Measurements from ENCODE around the gene EVA1B.
A peak's percentile ranks its signal among the peaks of the same experiment; 100 is the strongest.

The EVA1B gene

GRCh38 chr1:36349839-36350238 is 26.4 kb upstream of the EVA1B start:
- intact Hi-C loops (cut with DNase I): loop anchor here (10.0 kb wide), 1 partner anchor 75 kb away; no protein-coding TSS in a partner anchor
- peak in 2 of 42 donors; percentile 41 to 45 for DNase-seq

DNA sequence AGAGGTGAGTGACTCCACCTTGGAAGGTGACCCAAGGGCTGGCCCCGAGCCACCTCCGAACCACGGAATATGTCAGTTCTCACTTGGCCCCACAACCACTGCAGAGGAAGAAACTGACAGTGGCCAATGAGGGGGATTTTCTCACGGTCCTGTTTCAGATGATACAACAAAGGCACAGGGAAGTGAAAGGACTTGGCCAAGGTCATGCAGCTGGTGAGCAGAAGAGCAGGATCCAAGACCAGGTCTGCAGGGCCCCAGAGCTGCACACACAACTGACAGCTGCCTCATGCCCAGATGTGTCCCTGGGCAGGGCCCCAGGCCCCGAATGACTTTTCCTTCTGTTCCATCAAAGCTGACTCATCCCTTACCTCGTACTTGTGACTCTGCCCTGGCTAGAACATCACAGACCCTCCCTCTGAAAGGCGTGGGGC is 25.8 kb upstream of the EVA1B start:
- DNase-seq: no peak
- intact Hi-C loops (cut with DNase I): loop anchor here (10.0 kb wide), 1 partner anchor 76 kb away; no protein-coding TSS in a partner anchor

DNA sequence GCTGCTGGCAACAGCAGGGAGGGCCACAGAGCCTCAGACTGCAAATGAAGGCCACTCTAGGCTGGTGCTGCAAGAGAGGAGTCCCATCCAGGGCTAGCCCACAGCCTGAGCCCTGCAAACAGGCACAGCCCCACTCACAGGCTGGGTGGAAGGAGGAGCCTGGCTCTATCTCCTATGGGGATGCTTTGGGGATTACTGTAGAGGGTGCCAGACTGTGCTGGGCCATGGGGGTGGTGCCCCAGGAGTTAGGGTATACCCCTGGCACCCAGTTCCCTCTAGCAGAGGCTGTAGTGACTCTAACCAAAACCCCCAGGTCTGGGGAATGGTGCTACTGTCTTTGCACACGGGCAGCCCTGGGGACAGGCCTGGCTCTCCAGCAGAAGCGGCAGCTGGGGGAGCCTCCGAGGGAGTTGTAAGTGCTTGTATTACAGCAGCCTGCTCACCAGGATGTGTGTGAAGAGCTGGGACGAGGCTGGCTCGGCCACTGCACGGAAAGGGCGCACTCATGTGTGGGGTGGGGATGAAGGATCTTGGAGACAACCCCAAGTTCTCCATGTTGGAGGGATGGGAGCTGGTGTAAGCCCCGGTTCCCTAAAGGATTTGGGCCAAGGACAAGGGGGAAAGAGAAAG is 23.4 kb upstream of the EVA1B start:
- no peak for DNase-seq
- intact Hi-C loops (cut with DNase I): loop anchor here (10.0 kb wide), 1 partner anchor 78 kb away; no protein-coding TSS in a partner anchor

DNA sequence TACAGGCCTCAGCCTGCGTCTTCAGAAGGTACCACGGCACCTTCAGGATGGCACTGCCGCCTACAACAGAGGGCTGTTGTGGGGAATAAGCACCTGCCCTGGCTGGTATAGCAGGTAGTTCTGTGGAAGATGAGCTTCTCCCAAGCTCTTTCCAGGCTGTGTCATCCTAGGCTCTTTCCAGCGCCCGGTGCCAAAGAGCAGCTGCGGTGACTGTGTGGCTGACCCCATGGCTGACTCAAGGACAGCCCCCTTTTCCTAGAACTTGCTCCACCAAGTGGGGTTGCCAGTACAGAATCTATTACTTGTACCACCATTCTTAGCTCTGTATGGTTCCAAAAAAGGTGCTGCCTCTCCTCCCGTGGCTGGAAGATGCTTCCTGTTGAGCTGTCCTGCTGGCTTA is 21.9 kb upstream of the EVA1B start:
- intact Hi-C loops (cut with DNase I): loop anchor here (10.0 kb wide), 1 partner anchor 79 kb away; no protein-coding TSS in a partner anchor
- DNase-seq: no peak

DNA sequence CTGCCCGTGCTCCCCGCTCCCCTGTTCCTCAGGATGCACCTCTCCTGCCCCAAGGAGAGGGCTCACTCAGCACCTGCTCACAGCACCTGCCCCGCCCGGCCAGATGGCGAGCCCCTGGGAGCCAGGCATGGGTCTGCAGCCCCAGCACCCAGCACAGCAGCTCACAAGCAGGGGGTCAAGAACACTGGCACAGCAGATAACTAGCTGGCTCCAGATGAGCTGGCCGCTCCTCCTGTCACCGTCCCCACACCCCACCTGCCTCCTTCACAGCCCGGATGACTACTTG is 20.9 kb upstream of the EVA1B start:
- no peak for DNase-seq
- intact Hi-C loops (cut with DNase I): loop anchor here (10.0 kb wide), 1 partner anchor 80 kb away; no protein-coding TSS in a partner anchor

DNA sequence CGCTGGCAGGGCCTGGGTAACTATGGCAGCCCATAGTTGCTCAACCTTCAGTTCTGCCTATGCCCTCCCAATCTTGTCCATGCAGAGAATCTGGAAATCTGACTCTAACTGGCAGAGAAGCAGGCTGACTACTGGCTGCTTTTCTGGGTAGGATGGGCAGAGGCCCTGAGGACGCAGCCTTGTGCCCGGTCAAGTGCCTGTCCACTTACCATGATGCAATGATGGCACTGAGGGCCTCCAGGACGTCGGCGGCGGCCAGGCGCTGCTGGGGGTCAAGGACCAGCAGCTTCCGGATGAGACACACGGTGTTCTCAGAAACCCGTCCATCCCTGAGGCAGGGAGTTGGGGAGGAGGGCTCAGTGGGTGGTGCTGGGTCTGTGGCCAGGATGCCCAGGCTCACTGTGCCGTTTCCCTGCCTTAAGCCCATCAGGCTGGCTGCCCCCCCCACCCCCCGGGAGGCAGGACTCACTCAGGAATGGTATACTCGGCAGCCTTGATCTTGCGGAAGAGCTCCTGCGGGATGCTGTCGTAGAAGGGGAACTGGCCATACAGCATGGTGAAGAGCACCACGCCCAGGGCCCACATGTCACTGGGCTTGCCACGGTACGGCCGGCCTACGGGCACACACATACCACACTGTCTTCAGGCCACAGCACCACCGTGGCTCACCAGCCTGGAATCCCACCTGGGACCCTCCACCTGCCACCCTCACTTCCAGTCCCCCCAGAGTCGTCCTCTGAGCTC is 20.4 kb upstream of the EVA1B start:
- intact Hi-C loops (cut with DNase I): loop anchor here (10.0 kb wide), 1 partner anchor 81 kb away; no protein-coding TSS in a partner anchor
- DNase-seq: no peak

- peak in 39 of 42 donors; percentile 23 to 83 (median 57) for DNase-seq
- intact Hi-C loops (cut with DNase I): loop anchor here (10.0 kb wide), 1 partner anchor 82 kb away; no protein-coding TSS in a partner anchor
These were observed 19.2 kb upstream of the EVA1B start for GRCh38 chr1:36342426-36343185.

DNA sequence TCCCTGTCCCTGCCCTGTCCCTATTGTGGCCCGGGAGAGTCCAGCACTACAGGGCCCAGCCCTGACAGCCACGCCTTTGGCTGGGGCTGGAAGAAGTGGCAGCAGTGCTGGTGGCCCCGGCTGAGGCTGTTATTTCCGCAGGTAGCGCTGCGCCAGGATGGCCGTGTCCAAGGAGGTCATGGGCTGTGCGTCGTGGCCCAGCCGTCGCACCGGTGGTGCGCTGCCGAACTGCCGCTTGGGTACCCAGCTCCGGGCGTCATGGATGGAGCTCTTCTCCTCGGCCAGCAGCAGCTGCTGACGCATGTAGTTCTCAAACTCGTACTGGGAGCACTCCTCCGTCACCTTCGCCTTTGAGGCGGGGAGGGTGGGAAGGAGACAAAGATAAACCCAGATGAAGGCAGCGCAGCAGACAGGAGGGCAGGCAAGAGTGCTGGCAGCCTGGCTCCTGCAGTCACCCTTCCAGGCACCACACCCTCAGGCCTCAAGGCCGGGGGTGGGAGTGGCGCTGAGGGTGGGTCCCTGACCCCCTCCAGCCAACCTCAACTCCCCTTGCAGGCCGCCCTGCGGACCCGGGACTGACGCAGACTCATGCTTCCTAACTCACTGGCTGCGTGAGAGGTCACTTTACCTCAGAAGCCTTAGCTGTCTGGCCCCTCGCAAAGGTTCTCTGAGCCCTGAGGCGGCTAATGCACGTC is 18.3 kb upstream of the EVA1B start:
- intact Hi-C loops (cut with DNase I): loop anchor here (10.0 kb wide), 1 partner anchor 83 kb away; no protein-coding TSS in a partner anchor
- DNase-seq: no peak

DNA sequence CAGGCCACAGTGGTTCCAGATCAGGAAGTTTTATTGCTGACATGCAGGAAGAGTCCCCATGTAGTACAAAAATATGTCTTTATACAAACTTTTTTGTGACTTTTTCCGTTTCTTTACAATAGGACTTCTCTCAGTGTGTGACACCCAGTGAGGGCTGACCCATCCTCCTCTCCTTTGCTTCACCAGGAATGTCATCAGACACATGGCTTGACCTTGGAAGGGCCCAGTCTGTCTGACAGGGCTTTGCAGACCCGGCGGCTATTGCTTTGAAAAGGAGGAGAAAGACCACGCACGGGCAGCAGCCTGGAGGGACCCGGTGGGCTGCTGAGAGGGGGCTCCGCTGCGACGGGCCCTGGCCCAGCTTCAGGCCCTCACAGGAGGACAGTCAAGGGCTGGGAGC is 16.2 kb upstream of the EVA1B start:
- intact Hi-C loops (cut with DNase I): loop anchor here (10.0 kb wide), 1 partner anchor 85 kb away; no protein-coding TSS in a partner anchor
- DNase-seq: no peak

DNA sequence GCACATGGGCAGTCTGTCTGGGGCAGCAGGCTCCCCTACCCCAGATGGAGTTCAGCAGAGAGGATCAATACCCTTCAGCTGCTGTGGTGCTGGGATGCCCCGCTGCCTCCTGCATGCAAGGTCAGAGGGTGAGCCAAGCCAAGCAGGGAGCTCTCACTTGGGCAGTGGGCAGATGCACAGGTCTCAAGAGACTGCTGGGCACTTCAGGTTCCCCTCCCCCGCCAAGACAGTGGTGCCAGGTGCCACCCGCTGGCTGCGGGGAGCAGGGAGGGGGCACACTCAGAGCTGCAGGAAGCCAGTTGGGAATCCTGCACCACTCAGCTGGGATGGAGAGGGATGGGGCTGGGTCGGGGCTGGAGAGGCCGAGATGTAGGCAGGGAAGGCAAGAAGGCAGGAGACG is 15.8 kb upstream of the EVA1B start:
- no peak for DNase-seq
- intact Hi-C loops (cut with DNase I): no loop called here

GRCh38 chr1:36337830-36338229 is 14.4 kb upstream of the EVA1B start:
- intact Hi-C loops (cut with DNase I): no loop called here
- DNase-seq: no peak

DNA sequence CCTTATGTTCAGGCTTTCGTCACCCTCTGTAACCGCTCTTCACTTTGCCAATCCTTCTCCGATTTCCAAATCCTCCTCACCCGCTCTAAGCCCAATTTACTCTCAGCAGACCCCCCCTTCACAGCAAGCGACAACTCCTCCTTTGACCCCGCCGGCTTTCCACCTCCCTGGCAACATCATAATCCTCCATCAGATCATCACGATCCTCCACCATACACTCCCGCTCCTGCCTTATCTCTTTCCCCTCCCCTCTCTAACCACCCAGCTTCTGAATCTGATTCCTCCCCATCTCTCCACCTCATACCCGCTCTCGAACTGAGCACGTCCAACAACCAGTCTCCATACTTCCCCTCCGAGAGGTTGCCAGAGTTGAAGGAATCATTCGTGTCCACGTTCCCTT is 7.5 kb upstream of the EVA1B start:
- intact Hi-C loops (cut with DNase I): no loop called here
- DNase-seq: no peak

DNA sequence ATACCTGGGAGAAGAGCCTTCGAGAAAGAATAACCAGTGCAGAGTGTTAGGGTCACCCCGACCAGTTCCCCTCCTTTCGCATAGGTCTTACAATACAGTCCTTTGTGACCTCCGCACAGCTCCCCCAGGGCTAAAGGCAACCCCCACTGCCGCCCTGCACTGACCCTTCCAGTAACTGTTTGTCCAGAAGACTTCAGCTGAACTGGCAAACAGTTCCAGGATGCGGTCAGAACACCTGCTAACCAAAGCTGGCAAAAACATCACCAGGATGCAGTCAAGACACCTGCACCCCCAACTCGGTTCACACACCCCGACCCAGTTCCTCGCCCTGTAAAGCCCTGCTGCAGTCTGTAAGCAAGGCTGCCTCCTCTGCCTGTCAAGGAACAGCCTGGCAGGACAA is 6.4 kb upstream of the EVA1B start:
- DNase-seq: no peak
- intact Hi-C loops (cut with DNase I): no loop called here

GRCh38 chr1:36328713-36329112 is 5.3 kb upstream of the EVA1B start:
- peak in 10 of 42 donors; percentile 18 to 60 (median 30) for DNase-seq
- intact Hi-C loops (cut with DNase I): no loop called here

DNA sequence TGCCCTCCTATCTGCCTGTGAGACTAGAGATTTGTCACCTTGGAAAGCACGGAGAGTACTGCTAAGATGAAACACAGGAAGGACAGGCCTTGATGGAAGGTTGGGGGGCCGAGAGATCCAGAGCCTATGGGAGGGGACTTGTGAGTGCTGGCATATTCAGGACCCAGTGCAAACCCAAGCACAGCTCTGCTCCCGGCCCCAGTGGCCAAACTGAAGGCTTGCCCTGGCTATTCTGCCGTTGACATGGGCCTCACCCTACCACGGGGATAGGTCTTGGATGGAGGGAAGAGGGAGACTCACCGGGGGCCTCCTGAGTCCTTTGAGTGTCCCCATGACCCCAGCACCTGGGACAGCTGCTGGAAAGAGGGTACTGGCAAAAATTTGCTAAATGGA is 4.6 kb upstream of the EVA1B start:
- intact Hi-C loops (cut with DNase I): no loop called here
- DNase-seq: no peak

DNA sequence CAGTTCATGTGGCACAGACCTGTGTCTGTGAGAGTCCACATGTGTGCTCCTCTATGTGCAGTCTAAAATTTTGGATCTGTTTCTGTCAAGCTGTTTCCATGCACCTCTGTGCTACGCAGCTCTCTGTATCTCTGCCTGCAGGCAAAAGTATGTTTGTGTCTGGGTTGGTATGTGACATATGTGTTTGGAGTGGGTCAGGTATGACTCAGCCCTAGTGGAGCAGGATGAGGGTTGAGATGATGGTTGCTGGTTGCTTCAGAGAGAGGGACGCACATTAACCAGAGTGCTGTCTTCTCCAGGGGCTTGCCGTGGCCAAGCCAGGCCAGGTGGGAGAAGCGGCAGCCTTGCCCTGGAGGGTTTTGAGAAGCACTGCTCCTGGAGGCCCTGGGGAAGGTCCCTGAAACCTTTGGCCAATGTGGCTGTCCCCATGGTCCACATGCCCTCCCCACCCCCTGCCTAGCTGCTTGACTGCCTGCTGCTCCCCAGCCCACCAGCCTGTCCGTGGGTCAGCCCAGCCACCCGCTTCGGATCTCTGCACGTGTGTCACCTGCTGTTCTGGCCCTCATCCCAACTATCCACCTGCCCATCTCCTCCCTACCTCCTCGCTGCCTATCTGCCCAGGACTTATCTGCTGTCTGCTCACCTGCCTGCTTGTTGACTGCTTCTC is 4.1 kb upstream of the EVA1B start:
- no peak for DNase-seq
- intact Hi-C loops (cut with DNase I): no loop called here

- intact Hi-C loops (cut with DNase I): no loop called here
- no peak for DNase-seq
These were observed 3.1 kb upstream of the EVA1B start for GRCh38 chr1:36326499-36326898.

GRCh38 chr1:36324353-36324703 is 883 bp upstream of the EVA1B start:
- no peak for DNase-seq
- intact Hi-C loops (cut with DNase I): no loop called here
